Uterus (tissue), 2 donors: Measurements from ENCODE around the gene TMEM51.

ENCODE experiments used
- POLR2A ChIP-seq, 2 donors: fragments of 450-650 bp; IDR thresholded peaks; one replicate each; pipeline ENCODE4 v1.6.1; 2016; ENCODE audit warnings: antibody characterized with exemption in 2 of 2, mild to moderate bottlenecking in 1 of 2, moderate library complexity in 1 of 2
- TF ChIP-seq, protein P1 (sequence below), 4 experiments: fragments of 200-600 bp in 2 of 4; fragments of 450-650 bp in 2 of 4; sonication (generic) in 2 of 4; IDR thresholded peaks; one replicate each; pipeline ENCODE4 v1.5.1; 2016 to 2019; ENCODE audit warnings: antibody characterized with exemption in 4 of 4, mild to moderate bottlenecking in 2 of 4, moderate library complexity in 1 of 4

- TF ChIP-seq, protein P1, sequence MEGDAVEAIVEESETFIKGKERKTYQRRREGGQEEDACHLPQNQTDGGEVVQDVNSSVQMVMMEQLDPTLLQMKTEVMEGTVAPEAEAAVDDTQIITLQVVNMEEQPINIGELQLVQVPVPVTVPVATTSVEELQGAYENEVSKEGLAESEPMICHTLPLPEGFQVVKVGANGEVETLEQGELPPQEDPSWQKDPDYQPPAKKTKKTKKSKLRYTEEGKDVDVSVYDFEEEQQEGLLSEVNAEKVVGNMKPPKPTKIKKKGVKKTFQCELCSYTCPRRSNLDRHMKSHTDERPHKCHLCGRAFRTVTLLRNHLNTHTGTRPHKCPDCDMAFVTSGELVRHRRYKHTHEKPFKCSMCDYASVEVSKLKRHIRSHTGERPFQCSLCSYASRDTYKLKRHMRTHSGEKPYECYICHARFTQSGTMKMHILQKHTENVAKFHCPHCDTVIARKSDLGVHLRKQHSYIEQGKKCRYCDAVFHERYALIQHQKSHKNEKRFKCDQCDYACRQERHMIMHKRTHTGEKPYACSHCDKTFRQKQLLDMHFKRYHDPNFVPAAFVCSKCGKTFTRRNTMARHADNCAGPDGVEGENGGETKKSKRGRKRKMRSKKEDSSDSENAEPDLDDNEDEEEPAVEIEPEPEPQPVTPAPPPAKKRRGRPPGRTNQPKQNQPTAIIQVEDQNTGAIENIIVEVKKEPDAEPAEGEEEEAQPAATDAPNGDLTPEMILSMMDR (IDR thresholded peaks at IDR 0.05) = no peak
- TF ChIP-seq POLR2A (IDR thresholded peaks at IDR 0.05) = no peak
These were observed 70.8 kb downstream of the TMEM51 start for GRCh38 chr1:15224259-15224869.
